ENCODE measurements around the gene MSH5.

MSH5 gene

DNA sequence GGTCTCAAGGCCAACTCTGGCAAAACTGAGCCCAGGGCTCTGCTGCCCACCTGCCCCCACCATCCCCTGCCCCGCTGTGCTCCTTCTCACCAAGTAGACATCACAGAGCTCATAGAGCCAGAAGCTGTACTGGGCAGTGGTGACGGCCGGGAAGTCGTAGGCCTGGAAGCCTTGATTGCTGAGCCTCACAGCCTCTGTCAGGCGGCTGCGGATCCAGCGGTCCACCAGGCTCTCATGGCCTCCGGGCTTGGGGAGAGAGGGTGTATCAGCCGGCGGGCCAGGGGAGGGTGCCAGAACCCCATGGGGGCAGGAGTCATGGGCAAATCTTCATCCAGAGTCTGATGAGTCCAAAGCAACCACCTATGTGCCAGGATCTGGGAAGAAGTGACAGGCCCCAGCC is 40.1 kb downstream of the MSH5 start:
- peaks cover 74% of the 10 kb centered on the region for H3K36me3 ChIP-seq (ENCODE audit: insufficient read depth, low read length)
- TF ChIP-seq EZH2 (IDR thresholded peaks at IDR 0.05; ENCODE audit: borderline replicate concordance, low read length) = no peak
- TF ChIP-seq, protein P1, sequence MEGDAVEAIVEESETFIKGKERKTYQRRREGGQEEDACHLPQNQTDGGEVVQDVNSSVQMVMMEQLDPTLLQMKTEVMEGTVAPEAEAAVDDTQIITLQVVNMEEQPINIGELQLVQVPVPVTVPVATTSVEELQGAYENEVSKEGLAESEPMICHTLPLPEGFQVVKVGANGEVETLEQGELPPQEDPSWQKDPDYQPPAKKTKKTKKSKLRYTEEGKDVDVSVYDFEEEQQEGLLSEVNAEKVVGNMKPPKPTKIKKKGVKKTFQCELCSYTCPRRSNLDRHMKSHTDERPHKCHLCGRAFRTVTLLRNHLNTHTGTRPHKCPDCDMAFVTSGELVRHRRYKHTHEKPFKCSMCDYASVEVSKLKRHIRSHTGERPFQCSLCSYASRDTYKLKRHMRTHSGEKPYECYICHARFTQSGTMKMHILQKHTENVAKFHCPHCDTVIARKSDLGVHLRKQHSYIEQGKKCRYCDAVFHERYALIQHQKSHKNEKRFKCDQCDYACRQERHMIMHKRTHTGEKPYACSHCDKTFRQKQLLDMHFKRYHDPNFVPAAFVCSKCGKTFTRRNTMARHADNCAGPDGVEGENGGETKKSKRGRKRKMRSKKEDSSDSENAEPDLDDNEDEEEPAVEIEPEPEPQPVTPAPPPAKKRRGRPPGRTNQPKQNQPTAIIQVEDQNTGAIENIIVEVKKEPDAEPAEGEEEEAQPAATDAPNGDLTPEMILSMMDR (IDR thresholded peaks at IDR 0.05; ENCODE audit: low read length) = no peak
- H2AFZ ChIP-seq (ENCODE audit: low read length) = no peak overlapping the region
- no peaks in the 10 kb centered on the region for H3K9me3 ChIP-seq (ENCODE audit: low read length)
- H3K9ac ChIP-seq (ENCODE audit: low read length) = no peak overlapping the region
- no peak overlapping the region for H3K4me2 ChIP-seq (ENCODE audit: low read length)
- no peaks in the 10 kb centered on the region for H3F3A ChIP-seq (ENCODE audit: insufficient read depth, low read length)
- H3K9me2 ChIP-seq (ENCODE audit: low read depth, low read length) = no peaks in the 10 kb centered on the region
- no peaks in the 10 kb centered on the region for H3K79me2 ChIP-seq (ENCODE audit: insufficient read depth, low read length)
- H3K4me1 ChIP-seq (ENCODE audit: insufficient read depth, low read length, severe bottlenecking) = peaks cover 9% of the 10 kb centered on the region
- no peaks in the 10 kb centered on the region for H3K27me3 ChIP-seq (ENCODE audit: insufficient read depth, low read length)
- no peaks in the 10 kb centered on the region for H4K20me1 ChIP-seq (ENCODE audit: insufficient read depth, low read length)
- no peak overlapping the region for H3K4me3 ChIP-seq (ENCODE audit: low read depth, low read length, poor library complexity, severe bottlenecking)
- no peak overlapping the region for H3K27ac ChIP-seq (ENCODE audit: low read depth, low read length, poor library complexity, severe bottlenecking)

- H3K4me1 ChIP-seq (ENCODE audit: insufficient read depth, low read length, severe bottlenecking) = peaks cover 9% of the 10 kb centered on the region
- no peaks in the 10 kb centered on the region for H3F3A ChIP-seq (ENCODE audit: insufficient read depth, low read length)
- no peak overlapping the region for H3K27ac ChIP-seq (ENCODE audit: low read depth, low read length, poor library complexity, severe bottlenecking)
- H2AFZ ChIP-seq (ENCODE audit: low read length) = no peak overlapping the region
- no peaks in the 10 kb centered on the region for H3K27me3 ChIP-seq (ENCODE audit: insufficient read depth, low read length)
- H4K20me1 ChIP-seq (ENCODE audit: insufficient read depth, low read length) = no peaks in the 10 kb centered on the region
- peaks cover 81% of the 10 kb centered on the region for H3K36me3 ChIP-seq (ENCODE audit: insufficient read depth, low read length)
- no peaks in the 10 kb centered on the region for H3K9me2 ChIP-seq (ENCODE audit: low read depth, low read length)
- H3K4me2 ChIP-seq (ENCODE audit: low read length) = no peak overlapping the region
- H3K79me2 ChIP-seq (ENCODE audit: insufficient read depth, low read length) = no peaks in the 10 kb centered on the region
- TF ChIP-seq, protein P1 (IDR thresholded peaks at IDR 0.05; ENCODE audit: low read length) = no peak
- no peak for TF ChIP-seq EZH2 (IDR thresholded peaks at IDR 0.05; ENCODE audit: borderline replicate concordance, low read length)
- no peak overlapping the region for H3K4me3 ChIP-seq (ENCODE audit: low read depth, low read length, poor library complexity, severe bottlenecking)
- no peak overlapping the region for H3K9ac ChIP-seq (ENCODE audit: low read length)
- no peaks in the 10 kb centered on the region for H3K9me3 ChIP-seq (ENCODE audit: low read length)
These were observed 40.9 kb downstream of the MSH5 start for GRCh38 chr6:31780507-31781243.

DNA sequence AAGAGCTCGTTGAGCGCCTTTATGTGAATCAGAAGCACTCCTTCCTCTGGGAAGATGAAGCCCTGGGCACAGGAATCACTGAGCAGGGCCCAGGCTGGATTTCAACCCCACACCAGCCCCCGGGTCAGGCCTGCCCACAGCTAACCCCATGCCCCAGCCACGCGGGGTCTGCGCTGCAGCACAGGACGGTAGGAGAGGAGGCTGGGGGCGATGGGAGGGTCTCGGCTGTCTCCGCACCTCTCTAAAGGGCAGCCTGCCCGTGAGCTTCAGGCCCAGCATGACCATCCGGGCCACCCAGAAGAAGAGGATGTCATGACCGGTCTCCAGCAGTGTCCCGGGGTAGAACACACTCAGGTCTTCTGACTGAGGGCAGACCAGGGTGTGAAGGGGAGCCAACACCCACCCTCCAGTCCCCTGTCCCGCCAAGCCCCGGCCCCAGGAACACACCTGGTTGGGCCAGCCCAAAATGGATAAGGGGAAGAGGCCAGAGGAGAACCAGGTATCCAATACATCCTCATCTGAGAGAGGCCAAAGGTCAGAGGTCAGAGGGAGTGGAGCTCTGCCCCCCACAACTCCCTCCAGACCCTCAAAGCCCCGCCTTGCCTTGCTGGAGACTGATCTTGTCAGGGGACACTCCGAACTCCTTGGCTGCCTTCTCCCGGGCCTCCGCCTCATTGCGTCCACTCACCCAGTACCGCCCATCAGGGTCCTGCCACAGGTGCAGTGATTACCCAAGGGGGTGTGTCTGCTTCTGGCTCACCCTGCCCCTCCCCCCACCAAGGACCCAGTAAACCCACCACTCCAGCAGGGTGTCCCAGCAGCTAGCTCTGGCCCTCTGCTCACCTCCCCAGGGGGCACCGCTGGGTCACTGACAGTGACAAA is 41.7 kb downstream of the MSH5 start:
- peaks cover 89% of the 10 kb centered on the region for H3K36me3 ChIP-seq (ENCODE audit: insufficient read depth, low read length)
- no peak overlapping the region for H3K9ac ChIP-seq (ENCODE audit: low read length)
- no peak for TF ChIP-seq EZH2 (IDR thresholded peaks at IDR 0.05; ENCODE audit: borderline replicate concordance, low read length)
- TF ChIP-seq, protein P1 (IDR thresholded peaks at IDR 0.05; ENCODE audit: low read length) = no peak
- peaks cover 9% of the 10 kb centered on the region for H3K4me1 ChIP-seq (ENCODE audit: insufficient read depth, low read length, severe bottlenecking)
- H3K27me3 ChIP-seq (ENCODE audit: insufficient read depth, low read length) = no peaks in the 10 kb centered on the region
- H3K4me3 ChIP-seq (ENCODE audit: low read depth, low read length, poor library complexity, severe bottlenecking) = no peak overlapping the region
- H4K20me1 ChIP-seq (ENCODE audit: insufficient read depth, low read length) = no peaks in the 10 kb centered on the region
- H3K9me3 ChIP-seq (ENCODE audit: low read length) = no peaks in the 10 kb centered on the region
- H3K4me2 ChIP-seq (ENCODE audit: low read length) = no peak overlapping the region
- no peaks in the 10 kb centered on the region for H3K9me2 ChIP-seq (ENCODE audit: low read depth, low read length)
- no peak overlapping the region for H2AFZ ChIP-seq (ENCODE audit: low read length)
- H3F3A ChIP-seq (ENCODE audit: insufficient read depth, low read length) = no peaks in the 10 kb centered on the region
- H3K79me2 ChIP-seq (ENCODE audit: insufficient read depth, low read length) = no peaks in the 10 kb centered on the region
- no peak overlapping the region for H3K27ac ChIP-seq (ENCODE audit: low read depth, low read length, poor library complexity, severe bottlenecking)

All from OCI-LY1 (cell line).